ENCODE measurements around the gene RNF43. TPM values are rescaled to one million over a fixed set of nuclear protein-coding genes. Genes with fewer than 3 reads are reported as not detected.

RNF43 gene
- total and polyA plus RNA-seq, 2 of the 13 experiments (the other 11 are each of a cell fraction or from before 2014, with no cell fraction given) = 31.0 to 53.4 TPM

DNA sequence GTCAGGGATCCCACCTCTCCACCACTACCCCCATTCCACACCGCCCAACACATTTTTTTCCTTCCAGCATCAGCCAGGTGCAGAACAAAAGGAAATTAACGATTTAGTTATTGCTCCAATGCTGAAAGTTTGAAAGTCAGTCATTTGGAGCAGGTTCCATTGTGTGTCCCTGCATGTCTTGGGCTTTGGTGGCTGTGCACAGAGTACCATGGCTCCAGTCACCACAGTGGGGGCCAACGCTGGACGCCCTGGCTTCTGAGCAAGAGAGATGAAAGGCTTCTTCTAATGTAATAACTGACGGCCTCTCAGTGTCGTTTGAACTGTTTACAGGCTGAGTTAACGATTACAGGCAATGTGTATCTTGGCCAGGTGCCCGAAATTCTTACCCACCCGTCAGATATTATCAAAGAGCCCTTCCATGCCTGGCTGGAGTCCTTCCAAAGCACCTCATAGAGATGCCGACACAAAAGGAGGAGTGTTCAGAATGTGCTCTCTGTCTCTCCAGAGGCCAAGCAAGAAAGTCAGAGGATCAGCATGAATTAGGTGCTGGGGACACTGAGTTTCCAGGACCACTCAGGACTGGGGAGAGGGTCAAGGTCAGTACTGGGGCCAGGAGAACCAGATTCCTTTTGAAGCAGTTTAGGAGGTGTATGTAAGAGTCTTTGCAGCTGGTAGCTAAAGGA lies 25.9 kb downstream of the RNF43 start (continued):
- TF ChIP-seq HNF1B (CRISPR knock-in tag; IDR thresholded peaks at IDR 0.05) (peak; percentile 100), CAMTA2 (CRISPR knock-in tag; IDR thresholded peaks at IDR 0.05; ENCODE audit: borderline replicate concordance) (no peak), ZNF317 (CRISPR knock-in tag; IDR thresholded peaks at IDR 0.05) (peak; percentile 95), MED8 (CRISPR knock-in tag; IDR thresholded peaks at IDR 0.05; ENCODE audit: insufficient replicate concordance) (peak; percentile 100), ZMAT5 (CRISPR knock-in tag; IDR thresholded peaks at IDR 0.05; ENCODE audit: borderline replicate concordance, low read depth) (no peak), ZC3H4 (CRISPR knock-in tag; IDR thresholded peaks at IDR 0.05; ENCODE audit: borderline replicate concordance) (no peak), POLR2G (IDR thresholded peaks at IDR 0.05; ENCODE audit: low read depth, low read length) (peak; percentile 98), ZNF775 (CRISPR knock-in tag; IDR thresholded peaks at IDR 0.05; ENCODE audit: borderline replicate concordance) (peak; percentile 44; the same call in 1 of the 2 replicates), PRMT3 (CRISPR knock-in tag; IDR thresholded peaks at IDR 0.05; ENCODE audit: borderline replicate concordance, low read depth) (peak; percentile 95; the same call in 1 of the 2 replicates), ZBTB7A (CRISPR knock-in tag; IDR thresholded peaks at IDR 0.05) (peak; percentile 73; the same call in 1 of the 2 replicates)
- TF ChIP-seq, protein P1, sequence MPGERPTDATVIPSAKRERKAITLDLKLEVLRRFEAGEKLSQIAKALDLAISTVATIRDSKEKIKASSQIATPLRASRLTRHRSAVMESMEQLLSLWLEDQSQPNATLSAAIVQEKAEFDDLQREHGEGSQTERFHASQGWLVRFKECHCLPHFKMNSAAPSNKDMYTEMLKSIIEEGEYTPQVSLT (CRISPR knock-in tag; IDR thresholded peaks at IDR 0.05; ENCODE audit: borderline replicate concordance, low read depth) = 0 out of 2 replicates have a peak, but pooled peaks have one; percentile 91
- TF ChIP-seq, protein P2, sequence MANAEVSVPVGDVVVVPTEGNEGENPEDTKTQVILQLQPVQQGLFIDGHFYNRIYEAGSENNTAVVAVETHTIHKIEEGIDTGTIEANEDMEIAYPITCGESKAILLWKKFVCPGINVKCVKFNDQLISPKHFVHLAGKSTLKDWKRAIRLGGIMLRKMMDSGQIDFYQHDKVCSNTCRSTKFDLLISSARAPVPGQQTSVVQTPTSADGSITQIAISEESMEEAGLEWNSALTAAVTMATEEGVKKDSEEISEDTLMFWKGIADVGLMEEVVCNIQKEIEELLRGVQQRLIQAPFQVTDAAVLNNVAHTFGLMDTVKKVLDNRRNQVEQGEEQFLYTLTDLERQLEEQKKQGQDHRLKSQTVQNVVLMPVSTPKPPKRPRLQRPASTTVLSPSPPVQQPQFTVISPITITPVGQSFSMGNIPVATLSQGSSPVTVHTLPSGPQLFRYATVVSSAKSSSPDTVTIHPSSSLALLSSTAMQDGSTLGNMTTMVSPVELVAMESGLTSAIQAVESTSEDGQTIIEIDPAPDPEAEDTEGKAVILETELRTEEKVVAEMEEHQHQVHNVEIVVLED (CRISPR knock-in tag; IDR thresholded peaks at IDR 0.05; ENCODE audit: borderline replicate concordance) = peak; percentile 81
